GM18867 (cell line): ENCODE results near the gene WFDC8.
"Not testable (repeated sequence)": the region's sequence is repeated elsewhere in the genome, so short reads cannot be mapped to it uniquely, and the experiment has no call there.

Experiments used
- ATAC-seq: cut with Tn5 transposase; IDR thresholded peaks from one replicate; pipeline ENCODE4 v1.9.1; 2021; ENCODE audit warnings: mild to moderate bottlenecking, moderate library complexity; ENCODE audit not compliant: unreplicated experiment

Gene WFDC8

DNA sequence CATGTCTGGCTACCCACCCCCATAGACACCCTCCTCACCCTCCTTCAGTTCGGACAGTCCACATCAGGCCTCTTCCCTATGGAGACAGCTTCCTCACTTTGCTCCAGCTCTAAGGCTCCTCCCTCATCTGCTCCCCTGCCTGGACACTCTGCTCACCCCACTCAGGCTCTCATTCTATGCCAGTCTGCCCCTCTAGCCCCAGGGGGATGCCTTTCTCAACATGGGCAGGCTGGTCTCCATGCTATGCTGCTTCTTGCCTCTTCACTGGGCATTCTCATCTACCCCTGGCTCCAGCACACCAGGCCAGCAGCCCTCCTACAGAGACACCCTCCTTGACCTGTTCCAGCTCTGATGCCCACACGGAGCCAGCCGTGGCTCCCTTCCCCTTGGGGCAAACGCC is at the start of gene WFDC8:
Gene WFDC8 (minus strand): TSS at position 101 of the 400 bp plus-strand sequence. CDS start 37 bp downstream, at position 64.
- ATAC-seq: no peak

DNA sequence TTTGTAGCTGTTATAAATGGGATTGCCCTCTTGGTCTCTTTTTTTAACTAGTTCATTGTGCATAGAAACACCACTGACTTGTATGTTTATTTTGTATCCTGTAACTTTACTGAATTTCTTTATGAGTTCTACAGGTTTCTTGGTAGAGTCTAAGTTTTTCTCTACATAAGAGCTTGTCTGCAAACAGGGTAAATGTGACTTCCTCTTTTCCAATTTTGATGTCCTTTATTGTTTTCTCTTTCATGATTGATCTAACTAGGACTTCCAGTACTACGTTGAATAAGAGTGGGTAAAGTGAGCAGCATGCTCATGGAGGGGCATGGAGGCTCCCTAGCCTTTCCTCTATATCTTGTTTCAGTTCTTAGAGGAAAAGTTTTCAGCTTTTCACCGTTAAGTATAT is 47.5 kb upstream of the WFDC8 start:
- no peak for ATAC-seq

DNA sequence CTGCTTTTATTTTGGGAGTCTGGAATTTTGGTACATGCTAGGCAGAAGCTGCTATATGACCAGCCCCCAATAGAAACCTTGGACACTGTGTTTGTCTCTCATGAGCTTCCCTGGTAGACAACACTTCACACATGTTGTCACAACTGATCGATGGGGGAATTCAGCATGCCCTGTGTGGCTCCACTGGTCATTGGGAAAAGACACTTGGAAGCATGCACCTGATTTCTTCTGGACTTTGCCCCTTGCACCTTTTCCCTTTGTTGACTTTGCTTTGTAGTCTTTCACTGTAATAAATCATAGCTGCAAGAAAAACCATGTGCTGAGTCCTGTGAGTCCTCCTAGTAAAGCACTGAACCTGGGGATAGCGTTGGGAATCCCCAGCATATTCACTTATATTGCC is 42.5 kb upstream of the WFDC8 start:
- ATAC-seq: no peak

DNA sequence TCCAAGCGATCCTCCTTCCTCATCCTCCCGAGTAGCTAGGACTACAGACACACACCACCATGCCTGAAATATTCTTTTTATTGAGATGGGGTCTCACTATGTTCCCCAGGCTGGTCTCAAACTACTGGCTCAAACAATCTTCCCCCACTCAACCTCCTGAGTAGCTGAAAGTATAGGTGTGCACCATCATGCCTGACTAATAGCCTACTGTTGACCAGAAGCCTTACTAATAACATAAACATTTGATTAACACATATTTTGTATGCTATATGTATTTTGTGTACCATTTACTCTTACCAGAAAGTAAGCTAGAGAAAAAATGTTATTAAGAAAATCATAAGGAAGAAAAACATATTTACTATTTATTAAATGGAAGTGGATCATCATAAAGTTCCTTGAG is 38.5 kb upstream of the WFDC8 start:
- ATAC-seq: no peak

DNA sequence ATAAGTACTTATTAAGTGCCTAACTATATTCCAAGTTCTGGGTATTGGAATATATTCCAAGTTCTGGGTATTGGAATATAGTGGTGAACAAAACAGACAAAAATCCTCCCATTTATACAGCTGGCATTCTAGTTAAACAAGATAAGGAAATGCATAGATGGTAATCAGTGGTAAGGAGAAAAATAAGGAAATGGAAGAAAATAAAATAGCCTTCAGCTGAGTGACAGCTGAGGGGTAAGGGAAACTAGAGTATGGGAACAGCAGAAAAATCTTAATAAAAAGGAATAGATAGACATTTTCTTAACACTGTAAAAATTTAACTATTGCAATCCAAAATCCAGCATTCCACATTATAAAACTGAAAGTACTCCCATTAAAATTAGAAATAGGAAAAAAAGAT is 33.2 kb upstream of the WFDC8 start:
- no peak for ATAC-seq

DNA sequence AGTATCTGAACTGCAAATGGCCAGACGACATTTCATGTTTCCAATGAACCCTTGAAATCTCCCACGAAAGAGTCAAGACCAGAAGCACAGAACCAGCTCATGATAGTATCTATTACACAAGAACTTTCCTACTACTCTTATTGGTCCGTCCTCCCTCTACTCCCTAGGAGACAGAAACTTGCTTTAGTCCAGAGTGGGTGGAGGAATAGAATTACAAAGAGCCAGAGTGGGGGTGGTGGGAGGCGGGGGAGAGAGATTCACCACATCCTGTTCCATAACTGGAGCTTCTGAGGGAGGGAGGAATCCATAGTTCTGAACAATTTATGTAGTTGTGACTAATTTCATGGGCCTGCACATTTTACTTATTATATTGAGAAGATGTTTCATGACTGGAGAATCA is 32.0 kb upstream of the WFDC8 start:
- ATAC-seq: no peak

DNA sequence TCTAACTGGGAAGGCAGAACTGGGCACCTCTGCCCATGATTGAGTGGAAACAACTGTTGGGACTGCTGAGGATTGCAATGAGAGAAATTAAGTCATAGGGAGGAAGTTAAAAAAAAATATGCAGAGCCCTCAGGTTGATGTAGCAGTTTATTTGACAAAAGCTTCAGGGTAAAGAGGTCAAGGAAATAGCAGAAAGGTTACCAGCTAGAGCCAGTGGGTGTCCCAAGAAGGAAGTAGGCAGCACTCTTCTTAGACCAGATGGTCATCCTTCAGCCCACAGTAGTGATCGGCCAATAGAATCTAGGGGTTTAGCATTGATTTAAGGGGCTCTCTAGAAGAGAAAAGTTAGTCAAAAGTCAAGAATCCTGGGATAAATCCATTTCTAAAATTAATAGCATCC is 28.7 kb upstream of the WFDC8 start:
- ATAC-seq: no peak

DNA sequence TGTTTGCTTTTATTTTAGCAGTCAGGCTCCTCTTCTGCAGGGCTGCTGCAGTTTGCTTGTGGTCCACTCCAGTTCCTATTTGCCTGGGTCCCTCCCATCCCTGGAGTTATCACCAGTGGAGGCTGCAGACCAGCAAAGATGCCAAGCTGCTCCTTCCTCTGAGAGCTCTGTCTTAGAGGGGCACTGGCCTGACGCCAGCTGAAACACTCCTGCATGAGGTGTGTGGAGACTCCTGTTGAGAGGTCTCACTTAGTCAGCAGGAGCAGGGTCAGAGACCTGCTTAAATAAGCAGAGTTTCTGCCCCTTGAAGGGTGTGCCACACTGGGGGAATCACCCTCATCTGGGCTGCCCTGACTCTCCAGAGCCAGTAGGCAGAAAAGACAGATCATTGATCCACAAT is 16.2 kb upstream of the WFDC8 start:
- no peak for ATAC-seq

DNA sequence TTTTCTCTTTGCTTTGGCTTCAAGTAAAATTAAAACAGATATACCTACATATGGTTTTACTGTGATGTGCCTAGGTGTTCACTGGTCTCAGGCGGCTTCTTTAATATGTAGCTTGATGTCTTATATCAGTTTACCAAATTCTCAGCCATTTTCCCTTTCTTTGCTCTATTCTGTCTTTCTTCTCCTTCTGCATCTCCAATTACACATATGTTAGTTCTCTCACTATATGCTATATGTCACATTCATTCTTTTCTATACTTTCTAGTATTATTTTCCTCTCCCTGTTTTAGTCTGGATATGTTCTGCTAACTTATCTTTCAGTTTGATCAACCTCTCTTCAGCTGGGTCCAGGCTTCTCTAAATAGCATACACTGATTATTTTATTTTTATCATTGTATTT is 14.4 kb upstream of the WFDC8 start:
- no peak for ATAC-seq

DNA sequence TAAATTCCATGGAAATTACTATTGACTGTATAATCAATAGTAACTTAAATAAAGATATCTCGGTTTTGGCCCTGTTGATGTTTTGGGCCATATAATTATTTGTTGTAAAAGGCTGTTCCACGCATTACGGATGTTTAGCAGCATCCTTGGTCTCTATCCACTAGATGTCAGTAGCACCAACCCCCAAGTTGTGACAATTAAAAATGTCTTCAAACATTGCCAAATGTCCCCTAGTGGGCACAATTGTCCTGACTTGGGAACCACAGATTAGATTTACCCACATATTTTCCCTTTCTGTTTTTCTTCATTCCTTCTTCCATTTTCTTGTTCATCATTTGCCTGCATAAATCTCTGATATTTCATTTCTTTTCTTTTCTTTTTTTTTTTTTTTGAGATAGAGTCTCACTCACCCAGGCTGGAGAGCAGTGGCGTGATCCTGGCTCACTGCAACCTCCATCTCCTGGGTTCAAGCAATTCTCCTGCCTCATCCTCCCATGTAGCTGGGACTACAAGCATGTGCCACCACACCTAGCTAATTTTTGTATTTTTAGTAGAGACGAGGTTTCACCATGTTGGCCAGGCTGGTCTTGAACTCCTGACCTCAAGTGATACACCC is 13.6 kb upstream of the WFDC8 start:
- peak; percentile 53 for ATAC-seq

DNA sequence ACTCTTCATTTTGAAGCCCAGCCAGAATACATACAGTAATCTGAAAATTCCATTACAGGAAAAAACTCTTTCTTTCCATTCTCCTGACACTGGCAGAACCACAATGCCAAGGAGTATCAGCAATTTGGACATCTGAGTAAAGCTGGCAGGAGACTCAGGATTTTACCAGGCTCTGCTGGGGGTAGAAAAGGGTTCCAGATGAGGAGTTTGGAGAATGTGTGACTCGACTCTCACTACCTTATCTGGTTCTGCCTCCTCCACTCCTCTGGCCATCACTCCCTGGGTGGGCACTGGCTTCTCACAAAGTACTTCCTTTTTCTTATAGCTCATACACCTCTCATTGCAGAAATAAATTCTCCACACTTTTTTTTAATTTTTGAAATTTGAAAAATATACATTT is 10.6 kb upstream of the WFDC8 start:
- ATAC-seq: no peak

DNA sequence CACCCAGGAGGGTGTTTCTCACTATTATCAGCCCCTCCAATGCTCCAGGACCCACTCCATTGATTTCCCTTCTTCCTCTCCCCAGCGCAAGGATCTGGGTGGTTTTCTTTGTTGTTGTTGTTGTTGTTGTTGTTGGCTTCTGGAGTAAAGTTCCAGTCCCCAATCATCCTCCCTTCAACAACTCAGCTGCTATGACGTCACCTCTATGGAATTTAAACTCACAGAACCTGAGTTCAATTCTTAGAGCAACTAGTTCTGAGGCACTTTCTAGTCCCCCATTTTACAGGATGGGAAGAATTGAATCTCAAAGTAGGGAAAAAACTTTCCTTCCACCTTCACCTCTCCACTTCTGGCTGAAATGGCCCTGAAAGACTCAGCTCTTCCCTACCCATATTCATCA is 9.7 kb upstream of the WFDC8 start:
- ATAC-seq: no peak

DNA sequence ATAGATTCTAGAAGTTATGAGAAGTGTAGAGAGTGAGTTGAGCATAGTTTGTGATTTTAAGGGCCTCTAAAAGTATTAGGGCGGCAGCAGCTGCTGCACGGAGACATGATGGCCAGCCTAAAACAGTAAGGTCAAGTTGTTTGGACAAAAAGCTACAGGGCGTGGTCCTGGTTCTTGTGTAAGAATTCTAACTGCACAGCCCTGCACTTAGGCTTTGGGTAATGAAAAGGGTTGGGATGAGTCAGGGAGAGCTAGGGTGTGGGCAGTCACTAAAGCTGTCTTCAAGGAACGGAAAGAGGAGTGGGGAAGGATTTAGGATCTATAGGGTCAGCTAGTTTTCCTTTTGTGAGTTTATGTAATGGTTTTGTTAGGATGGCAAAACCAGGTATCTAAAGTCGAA is 6.9 kb upstream of the WFDC8 start:
- not testable (repeated sequence) for ATAC-seq

DNA sequence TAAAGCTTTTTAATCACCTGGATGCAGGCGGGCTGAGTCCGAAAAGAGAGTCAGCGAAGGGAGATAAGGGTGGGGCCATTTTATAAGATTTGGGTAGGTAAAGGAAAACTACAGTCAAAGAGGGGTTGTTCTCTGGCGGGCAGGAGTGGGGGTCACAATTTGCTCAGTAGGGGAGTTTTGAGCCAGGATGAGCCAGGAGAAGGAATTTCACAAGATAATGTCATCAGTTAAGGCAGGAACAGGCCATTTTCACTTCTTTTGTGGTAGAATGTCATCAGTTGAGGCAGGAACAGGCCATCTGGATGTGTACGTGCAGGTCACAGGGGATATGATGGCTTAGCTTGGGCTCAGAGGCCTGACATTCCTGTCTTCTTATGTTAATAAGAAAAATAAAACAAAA is 5.2 kb upstream of the WFDC8 start:
- ATAC-seq: not testable (repeated sequence)

DNA sequence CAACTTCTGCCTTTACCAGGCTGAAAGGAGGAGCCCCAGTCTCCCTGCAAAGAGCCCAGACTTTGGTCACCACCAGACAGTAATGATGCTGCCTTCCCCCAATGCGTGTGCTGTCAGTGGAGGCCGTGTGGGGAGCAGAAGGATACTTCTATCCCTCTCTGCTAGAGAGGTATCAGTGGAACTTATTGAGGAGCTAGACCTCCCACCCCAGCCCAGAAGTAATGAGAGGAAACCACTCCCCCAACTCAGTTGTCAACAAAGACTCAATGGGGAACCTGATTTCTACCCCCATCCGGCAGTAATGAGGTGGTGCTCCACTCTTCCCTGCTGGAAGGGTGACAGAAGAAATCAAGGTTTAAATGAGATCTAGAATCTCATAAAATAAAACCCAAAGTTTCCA is 4.4 kb upstream of the WFDC8 start:
- ATAC-seq: no peak

DNA sequence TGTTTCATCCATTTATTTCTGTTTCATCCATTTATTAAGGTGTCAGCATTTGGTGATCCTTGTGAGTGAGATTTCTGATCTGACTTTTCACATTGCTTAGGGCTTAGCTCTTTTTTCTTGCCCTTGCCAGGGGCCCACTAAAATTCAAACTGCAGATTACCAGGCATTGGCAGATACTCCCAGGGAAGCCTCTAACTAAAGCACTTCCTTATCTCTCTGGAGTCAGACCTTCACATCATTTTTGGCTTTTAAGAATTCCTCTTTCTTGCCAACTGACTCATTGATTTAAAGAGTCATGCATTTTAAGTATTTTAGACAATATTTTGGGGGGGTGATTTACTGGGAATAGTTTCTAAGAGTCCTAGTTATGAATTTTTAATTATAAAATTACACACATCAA is 2.6 kb upstream of the WFDC8 start:
- ATAC-seq: no peak

DNA sequence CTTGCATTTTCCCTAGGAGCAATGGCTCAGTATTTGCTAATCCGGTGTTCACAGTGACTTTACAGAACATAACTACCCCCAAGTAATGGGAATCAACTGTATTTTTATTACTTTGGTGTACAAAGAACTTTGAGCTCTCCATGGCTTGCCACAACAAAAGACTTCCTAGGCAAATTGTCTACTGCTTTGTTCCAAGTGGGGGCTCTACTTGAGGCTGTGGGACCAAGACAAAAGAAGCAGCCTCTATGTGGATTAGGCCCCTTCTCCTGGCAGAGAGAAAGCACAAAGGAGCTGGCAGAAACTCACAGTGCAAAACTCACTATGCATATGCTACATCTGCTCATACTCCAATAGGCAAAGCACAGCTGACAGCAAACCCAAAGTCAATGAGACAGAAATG is 853 bp downstream of the WFDC8 start:
- no peak for ATAC-seq

DNA sequence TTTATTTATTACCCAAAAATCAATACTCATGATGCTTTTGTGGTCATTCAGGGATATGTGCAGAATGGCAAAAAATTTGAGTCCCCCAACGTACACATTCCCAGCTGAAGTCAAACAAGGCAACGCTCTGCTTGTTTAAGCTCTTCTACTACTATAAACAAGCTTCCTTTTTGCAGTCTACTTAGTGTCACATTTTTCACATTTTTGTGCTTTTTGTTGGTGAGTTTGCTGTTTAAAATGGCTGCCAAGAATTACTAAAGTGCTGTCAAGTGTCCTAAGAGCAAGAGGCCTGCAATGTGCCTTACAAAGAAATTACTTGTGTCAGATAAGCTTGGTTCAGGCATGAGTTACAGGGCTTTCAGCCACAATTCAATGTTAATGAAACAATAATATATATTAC is 2.1 kb downstream of the WFDC8 start:
- no peak for ATAC-seq

DNA sequence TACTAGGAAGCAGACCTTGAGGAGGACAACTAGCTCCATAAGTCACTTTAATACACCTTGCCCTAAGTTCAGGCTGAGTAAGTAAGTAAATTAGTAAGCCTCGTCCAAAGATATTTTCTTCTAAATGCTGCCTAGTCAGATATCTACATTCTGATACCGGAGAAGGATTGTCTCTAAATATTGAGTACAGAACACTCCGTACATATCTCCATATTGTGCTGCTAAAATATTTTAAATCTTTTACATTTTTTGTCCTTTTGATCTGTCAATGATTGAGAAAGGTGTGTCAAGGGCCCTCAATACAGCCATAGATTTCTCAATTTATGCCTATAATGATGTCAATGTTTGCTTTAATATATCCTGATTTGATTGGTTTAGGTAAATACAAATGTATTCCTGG is 3.2 kb downstream of the WFDC8 start:
- no peak for ATAC-seq

DNA sequence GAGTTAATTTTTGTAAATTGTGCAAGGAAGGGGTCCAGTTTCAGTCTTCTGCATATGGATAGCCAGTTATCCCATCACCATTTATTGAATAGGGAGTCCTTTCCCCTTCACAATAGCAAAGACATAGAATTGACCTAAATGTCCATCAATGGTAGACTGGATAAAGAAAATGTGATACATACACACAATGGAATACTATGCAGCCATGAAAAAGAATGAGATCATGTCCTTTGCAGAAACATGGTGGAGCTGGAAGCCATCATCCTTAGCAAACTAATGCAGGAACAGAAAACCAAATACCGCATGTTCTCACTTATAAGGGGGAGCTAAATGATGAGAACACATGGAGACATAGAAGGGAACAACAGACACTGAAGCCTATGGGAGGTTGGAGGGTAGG is 9.4 kb downstream of the WFDC8 start:
- ATAC-seq: not testable (repeated sequence)

DNA sequence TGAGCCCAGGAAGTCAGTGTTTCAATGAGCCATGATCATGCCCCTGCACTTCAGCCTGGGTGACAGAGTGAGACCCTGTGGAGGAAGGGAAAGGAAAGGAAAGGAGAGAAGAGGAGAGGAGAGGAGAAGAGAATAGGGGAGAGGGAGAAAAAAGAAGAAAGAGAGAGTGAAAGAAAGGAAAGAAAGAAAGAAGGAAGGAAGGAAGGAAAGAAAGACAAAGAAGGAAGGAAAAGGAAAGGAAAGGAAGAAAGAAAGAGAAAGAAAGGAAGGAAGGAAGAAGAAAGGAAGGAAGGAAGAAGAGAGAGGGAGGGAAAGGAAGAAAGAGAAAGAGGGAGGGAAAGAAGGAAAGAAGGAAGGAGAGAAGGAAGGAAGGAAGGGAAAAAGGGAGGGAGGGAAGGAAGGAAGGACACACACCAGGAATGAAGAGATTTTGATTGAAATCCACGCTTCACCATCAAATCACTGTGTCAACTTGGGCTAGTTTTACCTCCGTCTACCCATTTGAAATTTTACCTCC is 14.3 kb downstream of the WFDC8 start:
- ATAC-seq: no peak

DNA sequence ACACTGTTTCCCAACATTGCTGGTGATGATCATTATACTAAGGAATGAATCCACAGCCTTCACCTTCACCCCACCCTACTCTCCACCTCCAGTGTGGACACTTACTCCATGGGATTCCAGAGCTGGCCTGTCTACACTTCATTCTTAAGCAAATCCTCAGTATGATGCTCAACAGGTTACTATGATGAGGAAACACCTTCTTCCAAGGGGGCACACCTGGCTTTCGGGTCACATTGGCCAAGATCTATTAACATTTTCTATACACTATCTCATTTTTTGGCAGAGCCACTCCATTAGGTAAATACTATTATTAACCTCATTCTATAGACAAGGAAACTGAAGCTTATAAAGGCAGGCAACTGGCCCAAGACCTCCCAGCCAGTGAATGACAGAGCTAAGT is 23.9 kb downstream of the WFDC8 start:
- ATAC-seq: no peak

DNA sequence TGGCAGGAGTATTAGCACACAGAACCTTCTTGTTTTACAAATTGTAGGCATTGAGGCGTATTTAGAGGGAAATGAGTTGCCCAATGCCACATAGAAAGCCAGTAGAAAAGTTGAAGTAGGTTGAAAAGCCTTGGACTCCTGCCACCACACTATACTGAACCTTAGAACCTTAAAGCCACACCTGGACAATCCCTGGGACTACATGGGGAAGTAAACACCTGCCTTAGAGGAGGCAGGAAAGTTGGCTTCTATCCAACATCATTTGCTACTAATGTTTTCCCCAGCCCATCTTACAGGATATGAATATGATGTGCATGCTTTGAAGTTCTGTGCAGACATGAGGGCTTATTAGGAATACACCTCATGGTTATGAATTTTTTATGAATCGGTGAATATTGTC is 26.6 kb downstream of the WFDC8 start:
- ATAC-seq: no peak
